Measurements from ENCODE around the gene DCLK1. TPM values are rescaled to one million over a fixed set of nuclear protein-coding genes. Genes with fewer than 3 reads are reported as not detected.

The DCLK1 gene
- total RNA-seq, 3 donors from 2014 or later (not counting 1 experiment from before 2014, with no cell fraction given): not detected

- no peaks in the 10 kb centered on the region for H3K9me3 ChIP-seq (ENCODE audit: control insufficient read depth, insufficient read depth, low read length)
- H3K27ac ChIP-seq (ENCODE audit: low read length): no peak overlapping the region
- no peak overlapping the region for H3K4me3 ChIP-seq (ENCODE audit: low read length)
- no peak overlapping the region for H3K27ac Mint-ChIP-seq
- DNase-seq (no peak), ATAC-seq (no peak)
- H3K36me3 Mint-ChIP-seq: no peaks in the 10 kb centered on the region
- intact Hi-C loops (cut with micrococcal nuclease): no loop called here
- peaks cover 3 to 4% of the 10 kb centered on the region in 2 donors for H3K9me3 Mint-ChIP-seq
- H3K4me1 ChIP-seq (ENCODE audit: control insufficient read depth, insufficient read depth, low read length): no peaks in the 10 kb centered on the region
- no peak overlapping the region for H3K4me3 Mint-ChIP-seq
- H3K27me3 ChIP-seq (ENCODE audit: control insufficient read depth, insufficient read depth, low read length): peaks cover 2% of the 10 kb centered on the region
- TF ChIP-seq CTCF (IDR thresholded peaks at IDR 0.05): no peak
- WGBS (ENCODE audit: insufficient coverage): 100% methylated on average over 3 of the region's 3 CpGs
- H3K4me1 Mint-ChIP-seq: no peaks in the 10 kb centered on the region
- no peaks in the 10 kb centered on the region for H3K36me3 ChIP-seq (ENCODE audit: control insufficient read depth, insufficient read depth, low read length)
- H3K27me3 Mint-ChIP-seq (ENCODE audit: low read depth in 2 of 2): no peaks in the 10 kb centered on the region
These were observed 279.3 kb downstream of the DCLK1 start for GRCh38 chr13:35851881-35852280.

GRCh38 chr13:35851356-35851755 lies 279.8 kb downstream of the DCLK1 start:
- H3K4me3 ChIP-seq (ENCODE audit: low read length): no peak overlapping the region
- H3K4me1 ChIP-seq (ENCODE audit: control insufficient read depth, insufficient read depth, low read length): no peaks in the 10 kb centered on the region
- H3K9me3 ChIP-seq (ENCODE audit: control insufficient read depth, insufficient read depth, low read length): no peaks in the 10 kb centered on the region
- DNase-seq (no peak), ATAC-seq (no peak)
- no peaks in the 10 kb centered on the region for H3K27me3 ChIP-seq (ENCODE audit: control insufficient read depth, insufficient read depth, low read length)
- TF ChIP-seq CTCF (IDR thresholded peaks at IDR 0.05): no peak
- Mint-ChIP-seq H3K27ac (no peak overlapping the region), H3K4me1 (no peaks in the 10 kb centered on the region), H3K4me3 (no peak overlapping the region), H3K9me3 (peaks cover 3 to 4% of the 10 kb centered on the region in 2 donors), H3K36me3 (no peaks in the 10 kb centered on the region), H3K27me3 (ENCODE audit: low read depth in 2 of 2) (no peaks in the 10 kb centered on the region)
- intact Hi-C loops (cut with micrococcal nuclease): no loop called here
- no peak overlapping the region for H3K27ac ChIP-seq (ENCODE audit: low read length)
- no peaks in the 10 kb centered on the region for H3K36me3 ChIP-seq (ENCODE audit: control insufficient read depth, insufficient read depth, low read length)
- 73% methylated on average over 3 of the region's 5 CpGs for WGBS (ENCODE audit: insufficient coverage)

GRCh38 chr13:35850569-35850968 lies 280.6 kb downstream of the DCLK1 start:
- intact Hi-C loops (cut with micrococcal nuclease): no loop called here
- H3K4me3 ChIP-seq (ENCODE audit: low read length): no peak overlapping the region
- no peaks in the 10 kb centered on the region for H3K4me1 Mint-ChIP-seq
- no peaks in the 10 kb centered on the region for H3K27me3 ChIP-seq (ENCODE audit: control insufficient read depth, insufficient read depth, low read length)
- H3K27me3 Mint-ChIP-seq (ENCODE audit: low read depth in 2 of 2): no peaks in the 10 kb centered on the region
- 79% methylated on average over 5 of the region's 5 CpGs for WGBS (ENCODE audit: insufficient coverage)
- H3K36me3 ChIP-seq (ENCODE audit: control insufficient read depth, insufficient read depth, low read length): no peaks in the 10 kb centered on the region
- DNase-seq: no peak
- no peak overlapping the region for H3K27ac ChIP-seq (ENCODE audit: low read length)
- H3K27ac Mint-ChIP-seq: no peak overlapping the region
- no peak for ATAC-seq
- H3K9me3 Mint-ChIP-seq: peaks cover 3 to 4% of the 10 kb centered on the region in 2 donors
- H3K9me3 ChIP-seq (ENCODE audit: control insufficient read depth, insufficient read depth, low read length): no peaks in the 10 kb centered on the region
- no peak overlapping the region for H3K4me3 Mint-ChIP-seq
- no peaks in the 10 kb centered on the region for H3K4me1 ChIP-seq (ENCODE audit: control insufficient read depth, insufficient read depth, low read length)
- no peak for TF ChIP-seq CTCF (IDR thresholded peaks at IDR 0.05)
- H3K36me3 Mint-ChIP-seq: no peaks in the 10 kb centered on the region

GRCh38 chr13:35849256-35849644 lies 281.9 kb downstream of the DCLK1 start:
- no peak overlapping the region for H3K4me3 ChIP-seq (ENCODE audit: low read length)
- no peaks in the 10 kb centered on the region for H3K36me3 ChIP-seq (ENCODE audit: control insufficient read depth, insufficient read depth, low read length)
- H3K27me3 ChIP-seq (ENCODE audit: control insufficient read depth, insufficient read depth, low read length): no peaks in the 10 kb centered on the region
- Mint-ChIP-seq H3K4me3 (no peak overlapping the region), H3K4me1 (no peaks in the 10 kb centered on the region), H3K9me3 (peaks cover 3 to 4% of the 10 kb centered on the region in 2 donors), H3K27ac (no peak overlapping the region), H3K27me3 (ENCODE audit: low read depth in 2 of 2) (no peaks in the 10 kb centered on the region), H3K36me3 (no peaks in the 10 kb centered on the region)
- H3K9me3 ChIP-seq (ENCODE audit: control insufficient read depth, insufficient read depth, low read length): no peaks in the 10 kb centered on the region
- no peaks in the 10 kb centered on the region for H3K4me1 ChIP-seq (ENCODE audit: control insufficient read depth, insufficient read depth, low read length)
- DNase-seq (no peak), ATAC-seq (no peak)
- no peak for TF ChIP-seq CTCF (IDR thresholded peaks at IDR 0.05)
- no CpG with 5 or more reads among the region's 2 CpGs for WGBS (ENCODE audit: insufficient coverage)
- intact Hi-C loops (cut with micrococcal nuclease): no loop called here
- no peak overlapping the region for H3K27ac ChIP-seq (ENCODE audit: low read length)

Measured in natural killer cell (primary cell).